HG02678 (cell line): ENCODE measurements around the gene CARD9.

ENCODE experiments used
- ATAC-seq: cut with Tn5 transposase; IDR thresholded peaks from one replicate; pipeline ENCODE4 v1.9.1; 2021; ENCODE audit warnings: mild to moderate bottlenecking, moderate library complexity; ENCODE audit not compliant: unreplicated experiment

CARD9 gene

GRCh38 chr9:136351252-136351800 lies 22.1 kb downstream of the CARD9 start:
- no peak for ATAC-seq

GRCh38 chr9:136349546-136349945 lies 23.9 kb downstream of the CARD9 start:
- ATAC-seq = no peak

- ATAC-seq = no peak
These were observed 24.8 kb downstream of the CARD9 start for GRCh38 chr9:136348691-136349090.

GRCh38 chr9:136347472-136348256 lies 25.8 kb downstream of the CARD9 start:
- no peak for ATAC-seq

- ATAC-seq = no peak
These were observed 26.5 kb downstream of the CARD9 start for GRCh38 chr9:136346927-136347465.

- ATAC-seq = no peak
These were observed 27.4 kb downstream of the CARD9 start for GRCh38 chr9:136346157-136346481.

GRCh38 chr9:136345281-136346156 lies 27.9 kb downstream of the CARD9 start:
- ATAC-seq = no peak

- ATAC-seq = no peak
These were observed 28.8 kb downstream of the CARD9 start for GRCh38 chr9:136344544-136345280.

GRCh38 chr9:136343884-136344269 lies 29.6 kb downstream of the CARD9 start:
- no peak for ATAC-seq

- ATAC-seq = no peak
These were observed 30.2 kb downstream of the CARD9 start for GRCh38 chr9:136343121-136343883.

GRCh38 chr9:136342181-136343120 lies 31.0 kb downstream of the CARD9 start:
- ATAC-seq = no peak

- ATAC-seq = no peak
These were observed 31.7 kb downstream of the CARD9 start for GRCh38 chr9:136341769-136342168.

- ATAC-seq = no peak
These were observed 32.3 kb downstream of the CARD9 start for GRCh38 chr9:136341042-136341655.

GRCh38 chr9:136340356-136341041 lies 33.0 kb downstream of the CARD9 start:
- no peak for ATAC-seq

GRCh38 chr9:136339958-136340310 lies 33.5 kb downstream of the CARD9 start:
- no peak for ATAC-seq

GRCh38 chr9:136339173-136339957 lies 34.1 kb downstream of the CARD9 start:
- no peak for ATAC-seq

- ATAC-seq = no peak
These were observed 35.0 kb downstream of the CARD9 start for GRCh38 chr9:136338511-136338910.
